A549 (cell line): ENCODE measurements around the gene ACAN. TPM values are rescaled to one million over a fixed set of nuclear protein-coding genes. Genes with fewer than 3 reads are reported as not detected.
A peak's percentile ranks its signal among the peaks of the same experiment; 100 is the strongest.

Experiments
- ATAC-seq, 2 experiments: fragments of 200-7000 bp in 1 of 2; fragments of >200 bp in 1 of 2; cut with Nextera tagmentation in 1 of 2; cut with Tn5 transposase in 1 of 2; 3 replicates each; pipeline versions ENCODE4 v1.8.0 to v1.9.1; 2018 to 2020; ENCODE audit warnings: mild to moderate bottlenecking in 1 of 2, moderate library complexity in 1 of 2
- CTCF ChIA-PET: fragments of 300-600 bp; sonication (Branson Sonifier 250); formaldehyde crosslinking; extraction: SDS; loops from one replicate; lab custom pipeline; 2021; ENCODE audit warnings: antibody characterized with exemption, inconsistent platforms; lab: Yijun Ruan, JAX
- POLR2A ChIA-PET: fragments of 350-600 bp; formaldehyde crosslinking; extraction: SDS; loops from one replicate; lab custom pipeline; 2021; ENCODE audit warnings: antibody characterized with exemption, inconsistent platforms; lab: Yijun Ruan, JAX
- DNase-seq, 2 experiments: peaks; one replicate each; pipeline versions ENCODE4 v3.0.0 to v3.0.0-alpha.2; 2011 to 2016; ENCODE audit warnings: low read depth in 1 of 2, low spot score in 1 of 2
- FAIRE-seq: peaks from 2 replicates; lab custom pipeline; 2011; peaks lifted over from hg19 to GRCh38; lab: Jason Lieb, UNC
- H3K27ac ChIP-seq, 2 experiments: fragments of >200 bp; sonication (Bioruptor Twin); formaldehyde crosslinking; 3 replicates each; pipeline ENCODE4 v1.5.1; 2016 to 2017
- H3K4me1 ChIP-seq: fragments of >200 bp; sonication (Bioruptor Twin); formaldehyde crosslinking; 3 replicates; pipeline ENCODE4 v1.6.1; 2016
- H3K4me2 ChIP-seq: fragments of >200 bp; sonication (Bioruptor Twin); formaldehyde crosslinking; 3 replicates; pipeline ENCODE4 v1.6.1; 2016
- H3K4me3 ChIP-seq: fragments of >200 bp; sonication (Bioruptor Twin); formaldehyde crosslinking; 3 replicates; pipeline ENCODE4 v1.5.1; 2016
- H3K9me3 ChIP-seq: fragments of >200 bp; sonication (Bioruptor Twin); formaldehyde crosslinking; 3 replicates; pipeline ENCODE4 v1.6.1; 2016
- CBX2 ChIP-seq: fragments of 200-600 bp; sonication (generic); IDR thresholded peaks from 2 replicates; pipeline ENCODE4 v1.6.1; 2016; ENCODE audit warnings: low read depth, mild to moderate bottlenecking, borderline replicate concordance
- CEBPB ChIP-seq, 2 experiments: fragments of >200 bp in 1 of 2; sonication (Bioruptor Twin) in 1 of 2; formaldehyde crosslinking in 1 of 2; IDR thresholded peaks; 2 replicates each; pipeline ENCODE4 v1.6.1; 2012 to 2016
- EHF ChIP-seq: fragments of 250-450 bp; sonication (Bioruptor Pico); IDR thresholded peaks from 2 replicates; pipeline ENCODE4 v1.5.0; 2020; ENCODE audit warnings: mild to moderate bottlenecking
- ESRRA ChIP-seq: fragments of 150-350 bp; IDR thresholded peaks from 2 replicates; pipeline ENCODE4 v1.6.1; 2014; ENCODE audit warnings: mild to moderate bottlenecking, low read length, borderline replicate concordance
- FOXS1 ChIP-seq: fragments of 250-450 bp; sonication (Bioruptor Pico); IDR thresholded peaks from 2 replicates; pipeline ENCODE4 v1.5.0; 2020; ENCODE audit warnings: mild to moderate bottlenecking, moderate library complexity
- GATA3 ChIP-seq: IDR thresholded peaks from 2 replicates; pipeline ENCODE4 v1.6.1; 2012; ENCODE audit warnings: borderline replicate concordance
- HEYL ChIP-seq: fragments of 250-450 bp; sonication (Bioruptor Pico); IDR thresholded peaks from 2 replicates; pipeline ENCODE4 v1.8.0; 2021; ENCODE audit warnings: mild to moderate bottlenecking, moderate library complexity
- MAFK ChIP-seq: fragments of 450-650 bp; IDR thresholded peaks from 2 replicates; pipeline ENCODE4 v1.6.1; 2014; ENCODE audit not compliant: partially characterized antibody
- MAZ ChIP-seq: fragments of 150-350 bp; IDR thresholded peaks from 2 replicates; pipeline ENCODE4 v1.6.1; 2014; ENCODE audit warnings: antibody characterized with exemption, low read depth, low read length, borderline replicate concordance
- MYC ChIP-seq: IDR thresholded peaks from 2 replicates; pipeline ENCODE4 v1.6.1; 2012; ENCODE audit warnings: mild to moderate bottlenecking, inconsistent platforms, low read length, improper control_type of control experiment, borderline replicate concordance
- NPAS2 ChIP-seq: fragments of 250-450 bp; sonication (Bioruptor Pico); IDR thresholded peaks from 2 replicates; pipeline ENCODE4 v1.8.0; 2022; ENCODE audit warnings: mild to moderate bottlenecking, moderate library complexity, borderline replicate concordance
- NR3C1 ChIP-seq: fragments of >200 bp; sonication (Bioruptor Twin); formaldehyde crosslinking; IDR thresholded peaks from 3 replicates; pipeline ENCODE4 v1.6.1; 2017
- PHF8 ChIP-seq: fragments of 200-600 bp; sonication (generic); IDR thresholded peaks from 2 replicates; pipeline ENCODE4 v1.6.1; 2016; ENCODE audit warnings: low read depth, mild to moderate bottlenecking, antibody characterized with exemption, moderate library complexity, borderline replicate concordance
- RAD21 ChIP-seq, 2 experiments: fragments of >200 bp in 1 of 2; sonication (Bioruptor Twin) in 1 of 2; formaldehyde crosslinking in 1 of 2; IDR thresholded peaks in 1 of 2; conservative IDR thresholded peaks in 1 of 2; 2 replicates in 1 of 2; 3 replicates in 1 of 2; pipeline ENCODE4 v1.6.1; 2012 to 2018; ENCODE audit warnings: inconsistent platforms in 1 of 2
- SREBF2 ChIP-seq: fragments of 450-650 bp; IDR thresholded peaks from 2 replicates; pipeline ENCODE4 v1.6.1; 2014; ENCODE audit warnings: mild to moderate bottlenecking, moderate library complexity
- ZC3H11A ChIP-seq: fragments of 450-650 bp; IDR thresholded peaks from 2 replicates; pipeline ENCODE4 v1.6.1; 2014; ENCODE audit warnings: antibody characterized with exemption, mild to moderate bottlenecking
- ZSCAN20 ChIP-seq: fragments of 250-450 bp; sonication (Bioruptor Pico); IDR thresholded peaks from 2 replicates; pipeline ENCODE4 v1.8.0; 2022; ENCODE audit warnings: mild to moderate bottlenecking, moderate library complexity
- WGBS: methylation state at CpG from one replicate; pipeline ENCODE4 v1.1.6; 2017; ENCODE audit errors: missing lambda C conversion rate; 5-methylcytosine and 5-hydroxymethylcytosine counted together
- polyA plus RNA-seq, 4 experiments: library from polyadenylated mRNA; depleted of rRNA in 3 of 4; stranded (reverse); fragments of >200 nt; fragmentation: RNase III in 1 of 4; extraction: RNeasy Plus Mini Kit Qiagen cat#74134 plus additional on column Dnase treatment in 1 of 4; gene quantifications; 2 replicates in 3 of 4; 3 replicates in 1 of 4; pipeline ENCODE4 v1.2.3, GENCODE V29; 2011 to 2017
- TF ChIP-seq, protein P1 (sequence below): fragments of 250-450 bp; sonication (Bioruptor Pico); IDR thresholded peaks from 2 replicates; pipeline ENCODE4 v1.5.0; 2021; ENCODE audit warnings: mild to moderate bottlenecking, moderate library complexity, borderline replicate concordance
- TF ChIP-seq, protein P2 (sequence below): fragments of 450-650 bp; IDR thresholded peaks from 2 replicates; pipeline ENCODE4 v1.6.1; 2014; ENCODE audit warnings: antibody characterized with exemption
- TF ChIP-seq, protein P3 (sequence below): IDR thresholded peaks from 2 replicates; pipeline ENCODE4 v1.6.1; 2012
- TF ChIP-seq, protein P4 (sequence below): fragments of >200 bp; sonication (Bioruptor Twin); formaldehyde crosslinking; IDR thresholded peaks from 3 replicates; pipeline ENCODE4 v1.5.1; 2016
- TF ChIP-seq, protein P5 (sequence below): fragments of 200-600 bp; sonication (generic); IDR thresholded peaks from 2 replicates; pipeline ENCODE4 v1.6.1; 2016; ENCODE audit warnings: antibody characterized with exemption, mild to moderate bottlenecking, moderate library complexity
- TF ChIP-seq, protein P6 (sequence below): fragments of >200 bp; sonication (Bioruptor Twin); formaldehyde crosslinking; IDR thresholded peaks from 2 replicates; pipeline ENCODE4 v1.6.1; 2016
- TF ChIP-seq, protein P7 (sequence below): fragments of 150-350 bp; IDR thresholded peaks from 2 replicates; pipeline ENCODE4 v1.6.1; 2014; ENCODE audit warnings: low read depth, mild to moderate bottlenecking, low read length

Gene ACAN
- polyA plus RNA-seq, 2 of the 4 experiments (the other 2 are of a cell fraction) = 0.01 TPM; not detected in 1

DNA sequence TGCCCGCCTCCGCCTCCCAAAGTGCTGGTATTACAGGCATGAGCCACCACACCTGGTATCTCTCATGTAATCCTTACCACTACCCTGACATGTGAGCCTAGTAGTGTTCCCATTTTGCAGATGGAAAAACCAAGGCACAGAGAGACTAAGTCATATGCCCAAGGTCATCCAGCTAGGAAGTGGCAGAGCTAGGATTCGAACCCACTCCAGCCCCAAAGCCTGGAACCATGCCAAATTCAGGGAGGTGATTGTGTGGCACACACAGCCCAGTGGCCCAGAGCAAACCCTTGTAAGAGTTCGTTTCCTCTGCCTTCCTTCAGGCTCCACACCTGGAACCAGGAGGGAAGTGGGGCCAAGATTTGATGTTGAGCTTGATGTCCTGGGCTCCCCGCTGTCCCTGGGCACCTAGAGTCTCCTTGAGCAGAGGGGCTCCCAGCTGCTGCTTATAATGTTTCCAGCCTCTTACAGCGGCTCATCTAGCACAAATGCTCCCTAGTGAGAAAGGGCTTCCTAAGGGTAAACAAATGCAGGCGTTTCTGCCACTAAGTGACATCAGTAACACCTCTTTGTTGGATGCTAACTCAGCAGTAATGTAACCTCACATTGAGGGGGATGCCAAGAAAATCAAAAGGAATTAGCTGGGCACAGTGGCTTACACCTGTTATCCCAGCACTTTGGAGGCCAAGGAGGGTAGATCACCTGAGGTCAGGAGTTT, 88.5 kb downstream of the ACAN start:
- H3K4me1 ChIP-seq = peaks cover 5% of the 10 kb centered on the region; the same call in 2 of the 3 replicates
- ChIA-PET CTCF (interaction anchor here (0.6 to 32.8 kb wide), 11 partner anchors 9 to 298 kb away, joined by 3 to 851 read pairs (median 7); no protein-coding TSS in a partner anchor), POLR2A (no interaction called here)
- no peaks in the 10 kb centered on the region for H3K9me3 ChIP-seq
- no peak for ATAC-seq
- WGBS = 77% methylated on average over 7 of the region's 7 CpGs
- TF ChIP-seq CBX2 = no peak
- no peak for TF ChIP-seq PHF8
- TF ChIP-seq NR3C1 = no peak
- no peak for TF ChIP-seq HEYL (CRISPR knock-in tag)
- TF ChIP-seq MAFK = peak; percentile 85
- H3K4me3 ChIP-seq = no peak overlapping the region
- DNase-seq = no peak
- no peak overlapping the region for H3K27ac ChIP-seq
- no peak overlapping the region for H3K4me2 ChIP-seq
- no peak for FAIRE-seq

DNA sequence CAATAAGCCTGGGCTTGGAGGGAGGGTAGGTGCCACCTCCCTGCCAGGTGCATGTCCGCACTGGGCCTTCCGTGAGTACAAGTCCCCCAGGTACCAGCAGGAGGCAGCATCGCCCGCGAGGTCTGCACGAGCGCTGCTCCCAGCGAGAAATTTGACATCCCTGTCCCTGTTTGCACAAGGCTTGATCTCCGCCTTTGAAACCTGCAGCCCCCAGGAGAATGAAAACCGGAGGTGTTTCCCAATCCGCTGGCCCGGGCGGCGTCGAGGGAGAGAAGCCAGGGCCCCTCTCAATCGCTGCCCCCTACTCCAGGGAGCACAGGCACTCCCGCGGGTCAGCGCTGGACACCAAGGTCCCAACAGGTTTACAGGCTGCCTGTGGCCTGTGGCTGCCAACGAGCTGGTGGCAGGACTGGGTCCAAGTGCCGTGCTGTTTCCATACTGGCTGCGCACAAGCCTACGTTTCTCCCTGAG, 91.1 kb downstream of the ACAN start:
- Histone ChIP-seq H3K4me1 (peaks cover 19% of the 10 kb centered on the region), H3K9me3 (no peaks in the 10 kb centered on the region), H3K4me2 (peak overlapping the region; percentile 96), H3K27ac (peak overlapping the region; percentile 3 to 80; a peak in 4 of 6 replicates), H3K4me3 (peak overlapping the region; percentile 51)
- WGBS = 1% methylated on average over 22 of the region's 23 CpGs
- CTCF ChIA-PET = interaction anchor here (0.6 to 32.8 kb wide), 23 partner anchors 9 to 405 kb away, joined by 3 to 851 read pairs (median 4); no protein-coding TSS in a partner anchor
- peak; percentile 86 to 96 for DNase-seq
- POLR2A ChIA-PET = interaction anchor here (0.5 to 0.9 kb wide), 2 partner anchors 17 to 236 kb away, joined by 3 to 5 read pairs; no protein-coding TSS in a partner anchor
- peak; percentile 90 for FAIRE-seq
- ATAC-seq = peak; percentile 65 to 72
- no peak for TF ChIP-seq FOXS1 (CRISPR knock-in tag)
- TF ChIP-seq NPAS2 = no peak
- TF ChIP-seq HEYL (CRISPR knock-in tag) = no peak
- TF ChIP-seq, protein P1, sequence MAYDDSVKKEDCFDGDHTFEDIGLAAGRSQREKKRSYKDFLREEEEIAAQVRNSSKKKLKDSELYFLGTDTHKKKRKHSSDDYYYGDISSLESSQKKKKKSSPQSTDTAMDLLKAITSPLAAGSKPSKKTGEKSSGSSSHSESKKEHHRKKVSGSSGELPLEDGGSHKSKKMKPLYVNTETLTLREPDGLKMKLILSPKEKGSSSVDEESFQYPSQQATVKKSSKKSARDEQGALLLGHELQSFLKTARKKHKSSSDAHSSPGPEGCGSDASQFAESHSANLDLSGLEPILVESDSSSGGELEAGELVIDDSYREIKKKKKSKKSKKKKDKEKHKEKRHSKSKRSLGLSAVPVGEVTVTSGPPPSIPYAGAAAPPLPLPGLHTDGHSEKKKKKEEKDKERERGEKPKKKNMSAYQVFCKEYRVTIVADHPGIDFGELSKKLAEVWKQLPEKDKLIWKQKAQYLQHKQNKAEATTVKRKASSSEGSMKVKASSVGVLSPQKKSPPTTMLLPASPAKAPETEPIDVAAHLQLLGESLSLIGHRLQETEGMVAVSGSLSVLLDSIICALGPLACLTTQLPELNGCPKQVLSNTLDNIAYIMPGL (CRISPR knock-in tag) = no peak
- TF ChIP-seq, protein P2, sequence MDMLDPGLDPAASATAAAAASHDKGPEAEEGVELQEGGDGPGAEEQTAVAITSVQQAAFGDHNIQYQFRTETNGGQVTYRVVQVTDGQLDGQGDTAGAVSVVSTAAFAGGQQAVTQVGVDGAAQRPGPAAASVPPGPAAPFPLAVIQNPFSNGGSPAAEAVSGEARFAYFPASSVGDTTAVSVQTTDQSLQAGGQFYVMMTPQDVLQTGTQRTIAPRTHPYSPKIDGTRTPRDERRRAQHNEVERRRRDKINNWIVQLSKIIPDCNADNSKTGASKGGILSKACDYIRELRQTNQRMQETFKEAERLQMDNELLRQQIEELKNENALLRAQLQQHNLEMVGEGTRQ = no peak
- peak; percentile 92 to 94 for TF ChIP-seq RAD21 (conservative IDR thresholded peaks at IDR 0.05 in 1 of 2, IDR thresholded peaks at IDR 0.05 in 1 of 2)
- no peak for TF ChIP-seq MAZ
- no peak for TF ChIP-seq SREBF2
- TF ChIP-seq, protein P3, sequence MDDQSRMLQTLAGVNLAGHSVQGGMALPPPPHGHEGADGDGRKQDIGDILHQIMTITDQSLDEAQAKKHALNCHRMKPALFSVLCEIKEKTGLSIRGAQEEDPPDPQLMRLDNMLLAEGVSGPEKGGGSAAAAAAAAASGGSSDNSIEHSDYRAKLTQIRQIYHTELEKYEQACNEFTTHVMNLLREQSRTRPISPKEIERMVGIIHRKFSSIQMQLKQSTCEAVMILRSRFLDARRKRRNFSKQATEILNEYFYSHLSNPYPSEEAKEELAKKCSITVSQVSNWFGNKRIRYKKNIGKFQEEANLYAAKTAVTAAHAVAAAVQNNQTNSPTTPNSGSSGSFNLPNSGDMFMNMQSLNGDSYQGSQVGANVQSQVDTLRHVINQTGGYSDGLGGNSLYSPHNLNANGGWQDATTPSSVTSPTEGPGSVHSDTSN = no peak
- no peak for TF ChIP-seq MYC
- no peak for TF ChIP-seq NR3C1
- no peak for TF ChIP-seq ESRRA
- TF ChIP-seq, protein P4, sequence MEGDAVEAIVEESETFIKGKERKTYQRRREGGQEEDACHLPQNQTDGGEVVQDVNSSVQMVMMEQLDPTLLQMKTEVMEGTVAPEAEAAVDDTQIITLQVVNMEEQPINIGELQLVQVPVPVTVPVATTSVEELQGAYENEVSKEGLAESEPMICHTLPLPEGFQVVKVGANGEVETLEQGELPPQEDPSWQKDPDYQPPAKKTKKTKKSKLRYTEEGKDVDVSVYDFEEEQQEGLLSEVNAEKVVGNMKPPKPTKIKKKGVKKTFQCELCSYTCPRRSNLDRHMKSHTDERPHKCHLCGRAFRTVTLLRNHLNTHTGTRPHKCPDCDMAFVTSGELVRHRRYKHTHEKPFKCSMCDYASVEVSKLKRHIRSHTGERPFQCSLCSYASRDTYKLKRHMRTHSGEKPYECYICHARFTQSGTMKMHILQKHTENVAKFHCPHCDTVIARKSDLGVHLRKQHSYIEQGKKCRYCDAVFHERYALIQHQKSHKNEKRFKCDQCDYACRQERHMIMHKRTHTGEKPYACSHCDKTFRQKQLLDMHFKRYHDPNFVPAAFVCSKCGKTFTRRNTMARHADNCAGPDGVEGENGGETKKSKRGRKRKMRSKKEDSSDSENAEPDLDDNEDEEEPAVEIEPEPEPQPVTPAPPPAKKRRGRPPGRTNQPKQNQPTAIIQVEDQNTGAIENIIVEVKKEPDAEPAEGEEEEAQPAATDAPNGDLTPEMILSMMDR = peak; percentile 94
- TF ChIP-seq, protein P5, sequence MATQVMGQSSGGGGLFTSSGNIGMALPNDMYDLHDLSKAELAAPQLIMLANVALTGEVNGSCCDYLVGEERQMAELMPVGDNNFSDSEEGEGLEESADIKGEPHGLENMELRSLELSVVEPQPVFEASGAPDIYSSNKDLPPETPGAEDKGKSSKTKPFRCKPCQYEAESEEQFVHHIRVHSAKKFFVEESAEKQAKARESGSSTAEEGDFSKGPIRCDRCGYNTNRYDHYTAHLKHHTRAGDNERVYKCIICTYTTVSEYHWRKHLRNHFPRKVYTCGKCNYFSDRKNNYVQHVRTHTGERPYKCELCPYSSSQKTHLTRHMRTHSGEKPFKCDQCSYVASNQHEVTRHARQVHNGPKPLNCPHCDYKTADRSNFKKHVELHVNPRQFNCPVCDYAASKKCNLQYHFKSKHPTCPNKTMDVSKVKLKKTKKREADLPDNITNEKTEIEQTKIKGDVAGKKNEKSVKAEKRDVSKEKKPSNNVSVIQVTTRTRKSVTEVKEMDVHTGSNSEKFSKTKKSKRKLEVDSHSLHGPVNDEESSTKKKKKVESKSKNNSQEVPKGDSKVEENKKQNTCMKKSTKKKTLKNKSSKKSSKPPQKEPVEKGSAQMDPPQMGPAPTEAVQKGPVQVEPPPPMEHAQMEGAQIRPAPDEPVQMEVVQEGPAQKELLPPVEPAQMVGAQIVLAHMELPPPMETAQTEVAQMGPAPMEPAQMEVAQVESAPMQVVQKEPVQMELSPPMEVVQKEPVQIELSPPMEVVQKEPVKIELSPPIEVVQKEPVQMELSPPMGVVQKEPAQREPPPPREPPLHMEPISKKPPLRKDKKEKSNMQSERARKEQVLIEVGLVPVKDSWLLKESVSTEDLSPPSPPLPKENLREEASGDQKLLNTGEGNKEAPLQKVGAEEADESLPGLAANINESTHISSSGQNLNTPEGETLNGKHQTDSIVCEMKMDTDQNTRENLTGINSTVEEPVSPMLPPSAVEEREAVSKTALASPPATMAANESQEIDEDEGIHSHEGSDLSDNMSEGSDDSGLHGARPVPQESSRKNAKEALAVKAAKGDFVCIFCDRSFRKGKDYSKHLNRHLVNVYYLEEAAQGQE = no peak
- TF ChIP-seq, protein P6, sequence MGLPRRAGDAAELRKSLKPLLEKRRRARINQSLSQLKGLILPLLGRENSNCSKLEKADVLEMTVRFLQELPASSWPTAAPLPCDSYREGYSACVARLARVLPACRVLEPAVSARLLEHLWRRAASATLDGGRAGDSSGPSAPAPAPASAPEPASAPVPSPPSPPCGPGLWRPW = no peak
- TF ChIP-seq ZSCAN20 (CRISPR knock-in tag) = no peak
- TF ChIP-seq, protein P7, sequence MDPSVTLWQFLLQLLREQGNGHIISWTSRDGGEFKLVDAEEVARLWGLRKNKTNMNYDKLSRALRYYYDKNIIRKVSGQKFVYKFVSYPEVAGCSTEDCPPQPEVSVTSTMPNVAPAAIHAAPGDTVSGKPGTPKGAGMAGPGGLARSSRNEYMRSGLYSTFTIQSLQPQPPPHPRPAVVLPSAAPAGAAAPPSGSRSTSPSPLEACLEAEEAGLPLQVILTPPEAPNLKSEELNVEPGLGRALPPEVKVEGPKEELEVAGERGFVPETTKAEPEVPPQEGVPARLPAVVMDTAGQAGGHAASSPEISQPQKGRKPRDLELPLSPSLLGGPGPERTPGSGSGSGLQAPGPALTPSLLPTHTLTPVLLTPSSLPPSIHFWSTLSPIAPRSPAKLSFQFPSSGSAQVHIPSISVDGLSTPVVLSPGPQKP = no peak
- TF ChIP-seq GATA3 = no peak
- no peak for TF ChIP-seq EHF
- peak in 1 of 2 experiments; percentile 58; a peak in 2 of 4 replicates for TF ChIP-seq CEBPB (IDR thresholded peaks at IDR 0.05)
- no peak for TF ChIP-seq ZC3H11A
